DMS53 treated with DMSO at 0.1 percent for 48 hours (cell line): ENCODE measurements around the gene SETBP1.

Source experiments
- DNase-seq: peaks from one replicate; lab custom pipeline; 2025; ENCODE audit not compliant: unreplicated experiment; lab: John Stamatoyannopoulos, UW

SETBP1 gene

GRCh38 chr18:45008694-45009413, 328.2 kb downstream of the SETBP1 start:
- no peak for DNase-seq

DNA sequence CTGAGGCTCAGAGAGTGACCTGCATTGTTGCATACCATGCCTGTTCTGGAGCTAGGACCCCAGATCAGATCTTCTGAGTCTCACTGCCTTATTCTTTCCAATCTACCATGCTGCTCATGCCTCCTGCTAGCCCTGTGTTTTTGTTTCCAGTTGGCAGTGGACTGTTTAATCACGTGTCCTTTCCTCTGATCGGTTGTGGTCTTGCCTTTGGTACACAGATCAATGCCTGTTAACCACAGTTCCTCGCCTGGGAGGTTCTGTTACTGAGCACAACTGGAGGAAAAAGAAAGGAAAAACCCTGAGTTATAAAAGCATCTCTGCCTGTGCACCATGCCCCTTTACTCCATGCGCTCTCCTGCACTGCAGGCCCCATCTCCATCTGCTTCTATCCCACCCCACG, 329.1 kb downstream of the SETBP1 start:
- no peak for DNase-seq

DNA sequence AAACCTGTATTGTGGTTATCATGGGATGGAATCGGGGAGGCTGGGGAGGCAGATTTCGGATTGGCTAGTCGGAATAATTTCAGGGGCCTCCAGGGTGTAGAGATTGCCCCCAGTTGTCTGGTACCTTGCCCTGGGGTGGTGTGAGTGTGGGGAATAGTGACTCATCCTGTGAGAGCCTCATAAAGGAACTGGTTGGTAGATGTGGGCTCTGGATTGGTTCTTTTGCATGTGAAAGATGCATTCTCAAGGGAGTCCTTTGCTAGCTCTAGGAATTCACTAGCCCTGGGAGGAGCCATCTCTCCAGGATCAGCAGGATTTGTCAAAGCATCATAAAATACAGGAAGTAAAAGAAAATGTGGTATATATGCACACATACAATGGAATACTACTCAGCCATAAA, 331.6 kb downstream of the SETBP1 start:
- DNase-seq = no peak

GRCh38 chr18:45014047-45014501, 333.4 kb downstream of the SETBP1 start:
- no peak for DNase-seq

- DNase-seq = no peak
Measured at GRCh38 chr18:45015788-45016128, 335.1 kb downstream of the SETBP1 start.

DNA sequence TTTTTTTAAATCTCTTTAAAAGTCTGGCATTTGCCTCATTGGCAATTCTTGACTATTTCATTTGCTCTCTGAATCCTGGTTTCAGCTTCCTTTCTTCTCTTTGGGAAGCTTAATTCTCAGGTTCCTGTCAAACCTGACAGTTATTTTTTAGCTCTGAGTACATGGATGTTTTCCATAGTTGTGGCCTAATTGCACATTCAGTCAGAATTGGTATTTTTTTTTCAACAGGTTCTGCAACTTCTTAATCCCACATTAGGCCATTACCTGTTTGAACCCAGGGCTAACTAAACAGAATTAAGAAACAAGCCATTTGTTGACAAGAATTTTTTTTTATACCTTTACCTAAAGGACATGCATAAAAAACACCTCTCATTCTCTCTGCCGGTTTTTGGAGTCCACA, 338.8 kb downstream of the SETBP1 start:
- DNase-seq = no peak

- no peak for DNase-seq
Measured at GRCh38 chr18:45023519-45023918, 342.8 kb downstream of the SETBP1 start.

- no peak for DNase-seq
Measured at GRCh38 chr18:45024357-45025088, 343.8 kb downstream of the SETBP1 start.

DNA sequence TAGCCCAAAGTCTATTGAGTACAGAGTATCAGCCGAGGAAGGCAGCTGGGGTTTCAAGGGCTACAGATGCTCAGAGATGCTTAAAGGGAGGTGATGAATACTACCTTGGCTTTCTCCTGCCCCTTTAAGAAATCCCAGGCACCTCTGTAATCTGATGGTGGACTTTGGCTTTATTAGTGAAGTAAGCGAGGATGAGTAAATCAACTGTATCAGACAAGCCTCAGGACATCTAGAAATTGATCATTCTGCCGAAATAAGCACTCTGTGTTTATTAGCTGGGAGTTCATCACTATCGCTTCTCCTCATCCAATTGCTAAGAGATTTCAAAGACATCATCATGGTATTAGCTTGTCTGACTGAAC, 344.4 kb downstream of the SETBP1 start:
- no peak for DNase-seq

DNA sequence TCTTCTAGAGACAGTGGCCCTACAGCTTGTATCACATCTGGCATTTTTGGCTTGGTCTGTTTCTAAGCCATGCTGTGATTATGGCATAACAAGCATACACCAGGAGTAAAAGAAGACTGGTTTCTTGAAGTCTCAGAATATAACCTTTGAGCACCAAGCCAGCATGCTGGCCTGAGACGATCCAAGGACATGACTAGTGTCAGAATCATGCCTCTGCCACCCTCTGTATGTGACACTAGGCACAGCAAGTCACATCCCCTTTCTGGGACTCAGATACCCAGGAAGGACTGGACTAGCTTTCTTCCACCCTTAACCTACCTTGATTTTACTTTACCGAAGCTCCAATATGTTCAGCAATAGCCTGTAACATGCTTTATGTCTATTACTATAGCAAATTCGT, 345.5 kb downstream of the SETBP1 start:
- DNase-seq = no peak

GRCh38 chr18:45034179-45034578, 353.5 kb downstream of the SETBP1 start:
- no peak for DNase-seq

DNA sequence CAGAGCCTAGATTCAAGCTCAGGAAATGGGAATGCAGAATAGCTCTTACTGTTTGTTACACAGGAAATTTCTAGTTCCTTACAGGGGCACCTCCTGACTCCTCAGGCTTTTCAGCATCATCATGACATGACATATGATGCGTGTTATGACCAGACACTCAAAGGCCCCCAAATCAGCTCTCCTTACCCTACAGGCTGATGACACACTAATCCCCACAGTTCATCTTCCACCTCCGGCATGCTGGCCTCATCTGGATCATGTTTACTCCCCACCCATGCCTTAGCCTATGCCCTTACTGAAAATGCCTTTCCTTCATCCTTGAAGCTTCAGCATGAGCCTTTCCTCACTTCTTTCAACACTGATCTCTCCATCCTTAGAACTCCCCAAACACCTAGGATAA, 356.9 kb downstream of the SETBP1 start:
- DNase-seq = no peak

DNA sequence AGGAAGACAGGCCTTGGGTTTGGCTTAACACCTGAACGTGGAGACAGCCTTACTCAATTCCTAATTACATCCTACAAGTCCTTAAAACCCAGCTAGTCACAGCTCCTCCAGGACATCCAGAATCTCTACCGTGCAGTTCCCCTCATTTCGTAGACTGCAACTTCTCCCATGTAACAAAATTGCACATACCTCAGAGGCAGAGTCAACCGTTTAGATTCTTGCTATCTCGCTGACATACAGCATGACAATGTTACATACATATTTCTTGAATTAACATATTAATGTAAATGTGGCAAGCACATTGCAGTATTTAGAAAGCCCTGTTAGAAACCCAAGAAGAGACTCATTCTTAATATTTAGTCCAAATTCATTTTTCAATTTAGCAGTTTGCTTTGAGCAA, 358.7 kb downstream of the SETBP1 start:
- no peak for DNase-seq

DNA sequence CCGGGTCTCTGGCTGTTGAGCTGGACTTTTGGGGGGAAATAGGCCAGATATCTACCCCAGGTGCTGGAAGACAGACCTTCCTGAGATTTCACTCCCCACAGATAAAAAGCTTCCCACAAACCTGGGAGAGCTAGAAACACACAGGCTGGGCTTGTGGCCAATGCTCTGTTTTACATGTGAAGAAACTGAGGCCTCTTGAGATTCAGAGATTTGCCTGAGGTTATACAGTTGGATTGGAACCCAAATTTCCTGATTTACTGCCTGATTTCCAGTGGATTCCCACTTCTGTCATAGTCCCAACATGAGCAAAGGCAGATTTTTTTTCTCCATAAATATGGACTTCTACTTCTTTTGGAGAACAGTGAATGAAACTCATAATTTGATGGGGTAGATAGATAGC, 360.2 kb downstream of the SETBP1 start:
- no peak for DNase-seq

- DNase-seq = no peak
Measured at GRCh38 chr18:45044787-45045186, 364.1 kb downstream of the SETBP1 start.

- DNase-seq = no peak
Measured at GRCh38 chr18:45046228-45046627, 365.5 kb downstream of the SETBP1 start.

DNA sequence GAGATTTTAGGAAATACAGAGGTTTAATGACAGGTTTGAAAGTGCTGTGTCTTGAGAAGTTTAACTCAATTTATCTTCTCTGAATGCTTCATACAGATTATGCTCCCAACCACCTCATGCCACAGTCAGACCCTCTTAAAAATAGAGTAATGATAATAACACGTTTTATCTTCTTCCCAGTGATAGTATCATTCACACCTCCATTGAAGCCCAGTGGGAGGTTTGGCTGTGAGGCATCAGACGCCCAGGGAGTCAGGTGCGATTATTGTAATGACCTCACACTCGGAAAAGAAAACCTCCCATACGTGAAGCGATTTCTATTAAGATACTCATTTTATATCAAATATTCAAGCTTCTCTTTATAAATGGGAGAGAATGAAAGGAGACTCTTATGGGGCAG, 366.3 kb downstream of the SETBP1 start:
- no peak for DNase-seq

DNA sequence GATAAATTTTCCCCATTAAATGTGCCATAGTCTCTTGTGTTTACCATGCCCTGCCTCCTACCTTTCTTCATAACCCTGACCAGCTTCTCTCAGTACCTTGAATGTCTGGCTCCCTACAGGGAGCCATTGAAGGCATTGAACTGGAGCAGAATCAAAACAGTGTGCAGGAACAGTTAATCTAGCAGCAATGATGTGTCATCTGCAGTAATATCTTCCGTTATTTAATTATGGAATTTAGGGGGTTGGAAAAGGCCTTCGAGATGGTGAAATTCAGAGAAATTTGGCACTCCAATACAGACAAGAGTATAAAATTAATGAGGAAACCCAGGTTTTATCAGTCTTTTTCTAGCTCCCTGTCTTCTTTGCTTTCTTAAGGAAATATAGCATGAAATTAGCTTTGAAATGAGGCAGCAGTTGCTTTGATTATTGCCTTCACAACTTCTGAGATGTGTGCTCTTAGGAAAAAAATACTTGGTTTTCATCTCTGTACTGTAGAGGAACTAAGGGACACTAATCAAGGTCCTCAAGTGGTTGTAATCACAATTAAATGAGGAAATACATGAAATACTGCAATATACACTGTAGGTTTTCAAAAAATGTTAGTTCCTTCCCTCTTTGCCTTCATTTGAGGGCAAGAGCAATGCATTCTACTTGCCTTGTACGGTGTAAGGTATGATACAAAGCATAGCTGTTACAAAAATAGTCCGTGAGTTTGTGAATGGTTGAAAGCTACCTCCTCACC, 369.1 kb downstream of the SETBP1 start:
- DNase-seq = no peak

- DNase-seq = peak; percentile 86
Measured at GRCh38 chr18:45050712-45051601, 370.3 kb downstream of the SETBP1 start.

GRCh38 chr18:45054636-45055035, 373.9 kb downstream of the SETBP1 start:
- DNase-seq = no peak

DNA sequence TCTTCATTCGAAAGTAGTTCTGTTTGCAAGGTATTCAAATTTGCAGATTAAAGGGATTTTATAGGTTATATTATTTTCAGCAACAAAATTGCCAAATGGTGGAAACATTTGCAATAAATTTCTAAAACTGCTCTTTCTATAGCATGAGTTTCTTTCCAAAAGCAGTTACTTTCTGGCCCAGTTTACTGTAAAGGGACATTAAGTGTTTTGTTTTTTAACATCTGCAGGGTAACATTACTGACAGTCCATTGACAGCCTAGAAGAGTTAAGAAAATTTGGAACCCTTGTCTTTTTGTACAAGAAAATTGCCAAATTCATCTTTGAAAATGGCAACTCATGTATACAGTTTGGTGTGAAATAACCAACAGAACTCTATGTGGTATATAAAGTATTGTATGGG, 375.1 kb downstream of the SETBP1 start:
- DNase-seq = no peak
